Measurements from ENCODE around the gene E4F1. TPM values are rescaled to one million over a fixed set of nuclear protein-coding genes. Genes with fewer than 3 reads are reported as not detected.

Gene E4F1
- total and polyA plus RNA-seq, 9 of the 15 experiments (the other 6 are each of a cell fraction or from before 2014, with no cell fraction given): 0.48 to 94.9 (median 20.4) TPM

DNA sequence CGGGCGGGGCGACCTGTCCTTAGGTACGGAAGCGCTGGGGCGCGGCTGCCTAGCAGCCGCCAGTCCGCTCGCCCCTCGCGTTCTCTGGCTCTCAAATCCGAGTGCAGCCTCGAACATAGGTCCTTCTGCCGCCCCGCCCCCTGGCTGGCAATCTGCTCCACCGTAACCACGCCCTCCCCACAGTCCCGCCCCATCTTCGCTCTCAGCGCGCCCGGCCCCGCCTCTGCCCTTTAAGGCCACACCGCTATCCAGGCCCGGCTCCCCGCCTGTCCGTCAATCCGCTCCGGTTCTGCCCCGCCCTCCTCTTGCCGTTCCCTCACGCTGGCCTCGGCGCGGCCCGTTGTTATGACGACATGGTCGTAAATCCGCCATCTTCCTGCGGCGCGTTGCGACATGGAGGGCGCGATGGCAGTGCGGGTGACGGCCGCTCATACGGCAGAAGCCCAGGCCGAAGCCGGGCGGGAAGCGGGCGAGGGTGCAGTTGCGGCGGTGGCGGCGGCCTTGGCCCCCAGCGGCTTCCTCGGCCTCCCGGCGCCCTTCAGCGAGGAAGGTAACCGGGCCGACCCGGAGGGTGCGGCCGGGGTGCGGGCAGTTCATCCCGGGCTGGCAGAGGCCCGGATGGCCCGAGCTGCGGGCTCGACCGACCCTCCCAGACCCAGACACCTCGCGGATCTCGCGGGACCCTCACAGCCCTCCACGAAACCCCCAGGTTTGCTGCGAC is at the start of gene E4F1 (continued):
- TF ChIP-seq CEBPG (CRISPR knock-in tag; IDR thresholded peaks at IDR 0.05) (peak; percentile 98), CEBPG (tag; conservative IDR thresholded peaks at IDR 0.05 in 1 of 2, IDR thresholded peaks at IDR 0.05 in 1 of 2) (peak; percentile 93 to 95), GATAD2A (IDR thresholded peaks at IDR 0.05) (0 out of 2 replicates have a peak, but pooled peaks have one; percentile 16), CTBP1 (IDR thresholded peaks at IDR 0.05; ENCODE audit: borderline replicate concordance) (peak; percentile 98), ZFP30 (CRISPR knock-in tag; IDR thresholded peaks at IDR 0.05; ENCODE audit: borderline replicate concordance) (no peak), PHB2 (IDR thresholded peaks at IDR 0.05; ENCODE audit: low read depth) (no peak), ZNF695 (CRISPR knock-in tag; IDR thresholded peaks at IDR 0.05) (no peak), SAP30 (IDR thresholded peaks at IDR 0.05; ENCODE audit: borderline replicate concordance, insufficient read depth, low read depth, low read length, poor library complexity, severe bottlenecking) (peak; percentile 89)
- TF ChIP-seq, protein P1, sequence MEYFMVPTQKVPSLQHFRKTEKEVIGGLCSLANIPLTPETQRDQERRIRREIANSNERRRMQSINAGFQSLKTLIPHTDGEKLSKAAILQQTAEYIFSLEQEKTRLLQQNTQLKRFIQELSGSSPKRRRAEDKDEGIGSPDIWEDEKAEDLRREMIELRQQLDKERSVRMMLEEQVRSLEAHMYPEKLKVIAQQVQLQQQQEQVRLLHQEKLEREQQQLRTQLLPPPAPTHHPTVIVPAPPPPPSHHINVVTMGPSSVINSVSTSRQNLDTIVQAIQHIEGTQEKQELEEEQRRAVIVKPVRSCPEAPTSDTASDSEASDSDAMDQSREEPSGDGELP (CRISPR knock-in tag; IDR thresholded peaks at IDR 0.05; ENCODE audit: borderline replicate concordance): peak; percentile 90
- TF ChIP-seq, protein P2, sequence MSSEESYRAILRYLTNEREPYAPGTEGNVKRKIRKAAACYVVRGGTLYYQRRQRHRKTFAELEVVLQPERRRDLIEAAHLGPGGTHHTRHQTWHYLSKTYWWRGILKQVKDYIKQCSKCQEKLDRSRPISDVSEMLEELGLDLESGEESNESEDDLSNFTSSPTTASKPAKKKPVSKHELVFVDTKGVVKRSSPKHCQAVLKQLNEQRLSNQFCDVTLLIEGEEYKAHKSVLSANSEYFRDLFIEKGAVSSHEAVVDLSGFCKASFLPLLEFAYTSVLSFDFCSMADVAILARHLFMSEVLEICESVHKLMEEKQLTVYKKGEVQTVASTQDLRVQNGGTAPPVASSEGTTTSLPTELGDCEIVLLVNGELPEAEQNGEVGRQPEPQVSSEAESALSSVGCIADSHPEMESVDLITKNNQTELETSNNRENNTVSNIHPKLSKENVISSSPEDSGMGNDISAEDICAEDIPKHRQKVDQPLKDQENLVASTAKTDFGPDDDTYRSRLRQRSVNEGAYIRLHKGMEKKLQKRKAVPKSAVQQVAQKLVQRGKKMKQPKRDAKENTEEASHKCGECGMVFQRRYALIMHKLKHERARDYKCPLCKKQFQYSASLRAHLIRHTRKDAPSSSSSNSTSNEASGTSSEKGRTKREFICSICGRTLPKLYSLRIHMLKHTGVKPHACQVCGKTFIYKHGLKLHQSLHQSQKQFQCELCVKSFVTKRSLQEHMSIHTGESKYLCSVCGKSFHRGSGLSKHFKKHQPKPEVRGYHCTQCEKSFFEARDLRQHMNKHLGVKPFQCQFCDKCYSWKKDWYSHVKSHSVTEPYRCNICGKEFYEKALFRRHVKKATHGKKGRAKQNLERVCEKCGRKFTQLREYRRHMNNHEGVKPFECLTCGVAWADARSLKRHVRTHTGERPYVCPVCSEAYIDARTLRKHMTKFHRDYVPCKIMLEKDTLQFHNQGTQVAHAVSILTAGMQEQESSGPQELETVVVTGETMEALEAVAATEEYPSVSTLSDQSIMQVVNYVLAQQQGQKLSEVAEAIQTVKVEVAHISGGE (CRISPR knock-in tag; IDR thresholded peaks at IDR 0.05): no peak
- TF ChIP-seq, protein P3, sequence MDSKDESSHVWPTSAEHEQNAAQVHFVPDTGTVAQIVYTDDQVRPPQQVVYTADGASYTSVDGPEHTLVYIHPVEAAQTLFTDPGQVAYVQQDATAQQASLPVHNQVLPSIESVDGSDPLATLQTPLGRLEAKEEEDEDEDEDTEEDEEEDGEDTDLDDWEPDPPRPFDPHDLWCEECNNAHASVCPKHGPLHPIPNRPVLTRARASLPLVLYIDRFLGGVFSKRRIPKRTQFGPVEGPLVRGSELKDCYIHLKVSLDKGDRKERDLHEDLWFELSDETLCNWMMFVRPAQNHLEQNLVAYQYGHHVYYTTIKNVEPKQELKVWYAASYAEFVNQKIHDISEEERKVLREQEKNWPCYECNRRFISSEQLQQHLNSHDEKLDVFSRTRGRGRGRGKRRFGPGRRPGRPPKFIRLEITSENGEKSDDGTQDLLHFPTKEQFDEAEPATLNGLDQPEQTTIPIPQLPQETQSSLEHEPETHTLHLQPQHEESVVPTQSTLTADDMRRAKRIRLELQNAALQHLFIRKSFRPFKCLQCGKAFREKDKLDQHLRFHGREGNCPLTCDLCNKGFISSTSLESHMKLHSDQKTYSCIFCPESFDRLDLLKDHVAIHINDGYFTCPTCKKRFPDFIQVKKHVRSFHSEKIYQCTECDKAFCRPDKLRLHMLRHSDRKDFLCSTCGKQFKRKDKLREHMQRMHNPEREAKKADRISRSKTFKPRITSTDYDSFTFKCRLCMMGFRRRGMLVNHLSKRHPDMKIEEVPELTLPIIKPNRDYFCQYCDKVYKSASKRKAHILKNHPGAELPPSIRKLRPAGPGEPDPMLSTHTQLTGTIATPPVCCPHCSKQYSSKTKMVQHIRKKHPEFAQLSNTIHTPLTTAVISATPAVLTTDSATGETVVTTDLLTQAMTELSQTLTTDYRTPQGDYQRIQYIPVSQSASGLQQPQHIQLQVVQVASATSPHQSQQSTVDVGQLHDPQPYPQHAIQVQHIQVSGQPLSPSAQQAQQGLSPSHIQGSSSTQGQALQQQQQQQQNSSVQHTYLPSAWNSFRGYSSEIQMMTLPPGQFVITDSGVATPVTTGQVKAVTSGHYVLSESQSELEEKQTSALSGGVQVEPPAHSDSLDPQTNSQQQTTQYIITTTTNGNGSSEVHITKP (IDR thresholded peaks at IDR 0.05; ENCODE audit: partially characterized antibody): peak; percentile 0
- TF ChIP-seq, protein P4, sequence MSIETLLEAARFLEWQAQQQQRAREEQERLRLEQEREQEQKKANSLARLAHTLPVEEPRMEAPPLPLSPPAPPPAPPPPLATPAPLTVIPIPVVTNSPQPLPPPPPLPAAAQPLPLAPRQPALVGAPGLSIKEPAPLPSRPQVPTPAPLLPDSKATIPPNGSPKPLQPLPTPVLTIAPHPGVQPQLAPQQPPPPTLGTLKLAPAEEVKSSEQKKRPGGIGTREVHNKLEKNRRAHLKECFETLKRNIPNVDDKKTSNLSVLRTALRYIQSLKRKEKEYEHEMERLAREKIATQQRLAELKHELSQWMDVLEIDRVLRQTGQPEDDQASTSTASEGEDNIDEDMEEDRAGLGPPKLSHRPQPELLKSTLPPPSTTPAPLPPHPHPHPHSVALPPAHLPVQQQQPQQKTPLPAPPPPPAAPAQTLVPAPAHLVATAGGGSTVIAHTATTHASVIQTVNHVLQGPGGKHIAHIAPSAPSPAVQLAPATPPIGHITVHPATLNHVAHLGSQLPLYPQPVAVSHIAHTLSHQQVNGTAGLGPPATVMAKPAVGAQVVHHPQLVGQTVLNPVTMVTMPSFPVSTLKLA (conservative IDR thresholded peaks at IDR 0.05): peak; percentile 83 to 91
- TF ChIP-seq, protein P5, sequence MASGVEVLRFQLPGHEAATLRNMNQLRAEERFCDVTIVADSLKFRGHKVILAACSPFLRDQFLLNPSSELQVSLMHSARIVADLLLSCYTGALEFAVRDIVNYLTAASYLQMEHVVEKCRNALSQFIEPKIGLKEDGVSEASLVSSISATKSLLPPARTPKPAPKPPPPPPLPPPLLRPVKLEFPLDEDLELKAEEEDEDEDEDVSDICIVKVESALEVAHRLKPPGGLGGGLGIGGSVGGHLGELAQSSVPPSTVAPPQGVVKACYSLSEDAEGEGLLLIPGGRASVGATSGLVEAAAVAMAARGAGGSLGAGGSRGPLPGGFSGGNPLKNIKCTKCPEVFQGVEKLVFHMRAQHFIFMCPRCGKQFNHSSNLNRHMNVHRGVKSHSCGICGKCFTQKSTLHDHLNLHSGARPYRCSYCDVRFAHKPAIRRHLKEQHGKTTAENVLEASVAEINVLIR (CRISPR knock-in tag; IDR thresholded peaks at IDR 0.05): peak; percentile 56; the same call in 1 of the 2 replicates
- TF ChIP-seq, protein P6, sequence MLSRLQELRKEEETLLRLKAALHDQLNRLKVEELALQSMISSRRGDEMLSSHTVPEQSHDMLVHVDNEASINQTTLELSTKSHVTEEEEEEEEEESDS (CRISPR knock-in tag; IDR thresholded peaks at IDR 0.05): no peak

Data from K562 (cell line).